Ectodermal cell (in vitro differentiated cells): ENCODE data around the gene FOXJ3.

Experiments used
- H3K27ac ChIP-seq: 2 replicates; pipeline ENCODE4 v1.7.0; 2013; ENCODE audit warnings: mild to moderate bottlenecking, low read depth, low read length; ENCODE audit not compliant: insufficient read depth, poor library complexity, severe bottlenecking
- H3K27me3 ChIP-seq: 2 replicates; pipeline ENCODE4 v1.7.0; 2013; ENCODE audit warnings: mild to moderate bottlenecking, low read length; ENCODE audit not compliant: insufficient read depth, control insufficient read depth, poor library complexity, severe bottlenecking
- H3K36me3 ChIP-seq: one replicate; pipeline ENCODE4 v1.7.0; 2013; ENCODE audit warnings: low read length; ENCODE audit not compliant: control insufficient read depth, insufficient read depth
- H3K4me1 ChIP-seq: one replicate; pipeline ENCODE4 v1.7.0; 2013; ENCODE audit warnings: low read length; ENCODE audit not compliant: control insufficient read depth, insufficient read depth
- H3K4me3 ChIP-seq: 2 replicates; pipeline ENCODE4 v1.7.0; 2013; ENCODE audit warnings: low read depth, low read length, control low read depth; ENCODE audit not compliant: insufficient read depth
- H3K9me3 ChIP-seq: 2 replicates; pipeline ENCODE4 v1.7.0; 2013; ENCODE audit warnings: mild to moderate bottlenecking, low read length, moderate library complexity; ENCODE audit not compliant: control insufficient read depth
- WGBS, 2 experiments: methylation state at CpG; one replicate each; pipeline ENCODE4 v1.1.7; 2013; ENCODE audit warnings: missing lambda C conversion rate in 2 of 2; 5-methylcytosine and 5-hydroxymethylcytosine counted together

Gene FOXJ3

DNA sequence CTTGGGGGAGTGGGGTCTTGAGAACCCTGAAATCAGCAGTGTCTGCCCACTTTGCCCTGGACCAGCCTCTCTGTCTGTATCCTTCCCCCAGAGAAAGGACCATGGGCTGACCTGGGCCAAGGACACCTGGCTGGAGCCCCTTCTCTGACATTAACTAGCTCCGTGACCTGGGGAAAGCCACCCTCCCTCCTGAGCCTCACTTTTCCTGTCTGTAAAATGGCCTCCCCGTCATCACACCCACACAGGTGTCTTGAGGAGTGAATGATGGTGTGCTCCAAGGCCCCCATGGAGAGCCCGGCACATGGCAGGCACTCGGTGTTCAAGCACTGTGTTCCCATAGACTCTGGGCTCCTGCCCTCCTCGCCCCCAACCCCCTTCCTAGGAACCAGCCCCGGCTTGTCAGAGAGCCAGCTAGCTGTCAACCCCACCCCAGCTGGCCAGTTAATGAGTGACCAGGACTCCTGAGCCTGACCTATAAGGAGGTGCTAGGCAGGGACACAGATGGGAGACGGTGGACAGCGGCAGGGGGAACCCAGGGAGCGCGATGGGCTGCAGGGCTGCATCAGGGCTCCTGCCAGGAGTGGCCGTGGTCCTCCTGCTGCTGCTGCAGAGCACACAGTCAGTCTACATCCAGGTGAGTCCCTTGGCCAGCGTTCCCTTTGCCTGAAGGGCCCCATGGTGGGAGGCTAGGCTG is 182.0 kb downstream of the FOXJ3 start, which contains the start of gene GUCA2B:
Gene GUCA2B, plus strand, starts transcription at position 504 of the 694 bp plus-strand sequence. Its CDS starts 41 bp downstream, at position 545.
- no peaks in the 10 kb centered on the region for H3K9me3 ChIP-seq
- H3K36me3 ChIP-seq: no peaks in the 10 kb centered on the region
- H3K4me3 ChIP-seq: no peak within 1 kb of the TSS
- 91 to 94% methylated on average over 12 of the region's 12 CpGs for WGBS, 2 experiments
- H3K4me1 ChIP-seq: no peaks in the 10 kb centered on the region
- no peak within 1 kb of the TSS for H3K27ac ChIP-seq
- H3K27me3 ChIP-seq: no peaks in the 10 kb centered on the region

GRCh38 chr1:42152119-42152518 is 182.9 kb downstream of the FOXJ3 start:
- Histone ChIP-seq H3K9me3 (no peaks in the 10 kb centered on the region), H3K27me3 (no peaks in the 10 kb centered on the region), H3K36me3 (no peaks in the 10 kb centered on the region), H3K4me1 (no peaks in the 10 kb centered on the region), H3K4me3 (no peak overlapping the region), H3K27ac (no peak overlapping the region)
- WGBS, 2 experiments: 78 to 85% methylated on average over 3 of the region's 3 CpGs

- Histone ChIP-seq H3K27me3 (no peaks in the 10 kb centered on the region), H3K9me3 (no peaks in the 10 kb centered on the region), H3K4me1 (no peaks in the 10 kb centered on the region), H3K27ac (no peak overlapping the region), H3K36me3 (no peaks in the 10 kb centered on the region), H3K4me3 (no peak overlapping the region)
- WGBS, 2 experiments: 91 to 94% methylated on average over 5 of the region's 5 CpGs
Observed at GRCh38 chr1:42150651-42151050, 184.4 kb downstream of the FOXJ3 start.

GRCh38 chr1:42148166-42148565 is 186.9 kb downstream of the FOXJ3 start:
- Histone ChIP-seq H3K27me3 (no peaks in the 10 kb centered on the region), H3K4me1 (no peaks in the 10 kb centered on the region), H3K9me3 (no peaks in the 10 kb centered on the region), H3K27ac (no peak overlapping the region), H3K36me3 (no peaks in the 10 kb centered on the region), H3K4me3 (no peak overlapping the region)
- WGBS, 2 experiments: 90% methylated on average over 1 of the region's 1 CpG; no CpG with 5 or more reads in 1 of the 2 experiments

- Histone ChIP-seq H3K27ac (no peak overlapping the region), H3K36me3 (no peaks in the 10 kb centered on the region), H3K9me3 (no peaks in the 10 kb centered on the region), H3K27me3 (no peaks in the 10 kb centered on the region), H3K4me1 (no peaks in the 10 kb centered on the region), H3K4me3 (no peak overlapping the region)
- WGBS, 2 experiments: 48% methylated on average over 19 of the region's 19 CpGs
Observed at GRCh38 chr1:42146626-42147320, 188.3 kb downstream of the FOXJ3 start.

GRCh38 chr1:42145764-42146625 is 189.0 kb downstream of the FOXJ3 start:
- no peak overlapping the region for H3K4me3 ChIP-seq
- no peaks in the 10 kb centered on the region for H3K9me3 ChIP-seq
- H3K27me3 ChIP-seq: no peaks in the 10 kb centered on the region
- H3K27ac ChIP-seq: no peak overlapping the region
- no peaks in the 10 kb centered on the region for H3K4me1 ChIP-seq
- 91% methylated on average over 41 of the region's 41 CpGs for WGBS, 2 experiments
- no peaks in the 10 kb centered on the region for H3K36me3 ChIP-seq

- 89 to 91% methylated on average over 8 of the region's 8 CpGs for WGBS, 2 experiments
- Histone ChIP-seq H3K36me3 (no peaks in the 10 kb centered on the region), H3K27me3 (no peaks in the 10 kb centered on the region), H3K4me1 (no peaks in the 10 kb centered on the region), H3K27ac (no peak overlapping the region), H3K4me3 (no peak overlapping the region), H3K9me3 (no peaks in the 10 kb centered on the region)
Observed at GRCh38 chr1:42145389-42145716, 189.7 kb downstream of the FOXJ3 start.

DNA sequence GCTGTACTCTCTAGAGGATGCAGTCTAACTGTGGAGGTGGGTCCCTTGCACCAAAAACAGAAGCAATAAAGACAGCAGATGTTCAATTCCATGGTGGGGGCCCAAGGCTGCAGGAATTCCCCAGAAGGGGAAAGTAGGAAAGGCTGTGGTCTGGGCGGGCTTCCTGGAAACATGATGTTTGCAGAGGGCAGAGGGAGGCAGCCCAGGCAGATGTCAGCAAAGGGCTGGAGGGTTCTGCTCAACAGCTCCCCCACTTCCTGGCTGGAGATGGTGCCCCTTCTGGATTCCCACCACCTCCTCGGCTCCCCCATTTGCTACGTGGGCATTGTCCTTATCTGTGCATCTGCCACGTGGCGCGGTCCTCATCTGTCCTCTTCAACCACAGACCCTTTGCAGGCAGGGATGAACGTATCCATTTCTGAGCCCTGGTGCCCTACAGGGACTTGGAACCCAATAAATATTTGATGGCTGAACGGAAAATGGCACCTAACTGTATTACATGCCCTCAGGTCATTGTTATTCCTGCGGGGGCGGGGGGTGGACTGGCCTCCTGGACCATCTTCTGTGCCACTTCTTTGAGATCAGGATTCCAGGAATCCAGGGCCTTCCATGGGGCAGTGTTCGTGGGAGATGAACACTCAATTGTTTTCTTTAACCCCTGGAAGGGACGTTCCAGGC is 190.2 kb downstream of the FOXJ3 start:
- Histone ChIP-seq H3K4me3 (no peak overlapping the region), H3K27ac (no peak overlapping the region), H3K9me3 (no peaks in the 10 kb centered on the region), H3K27me3 (no peaks in the 10 kb centered on the region), H3K4me1 (no peaks in the 10 kb centered on the region), H3K36me3 (no peaks in the 10 kb centered on the region)
- WGBS, 2 experiments: 92% methylated on average over 12 of the region's 12 CpGs

GRCh38 chr1:42143896-42144710 is 190.9 kb downstream of the FOXJ3 start:
- H3K27ac ChIP-seq: no peak overlapping the region
- H3K27me3 ChIP-seq: no peaks in the 10 kb centered on the region
- no peaks in the 10 kb centered on the region for H3K4me1 ChIP-seq
- no peaks in the 10 kb centered on the region for H3K36me3 ChIP-seq
- no peaks in the 10 kb centered on the region for H3K9me3 ChIP-seq
- H3K4me3 ChIP-seq: no peak overlapping the region
- 74 to 77% methylated on average over 13 of the region's 13 CpGs for WGBS, 2 experiments
